ENCODE data around the gene C4orf54. TPM values are rescaled to one million over a fixed set of nuclear protein-coding genes. Genes with fewer than 3 reads are reported as not detected.

C4orf54 gene
- total RNA-seq, 4 donors from 2014 or later, result 0.21 TPM; not detected in 3

GRCh38 chr4:99612281-99612680 lies 45.3 kb downstream of the C4orf54 start:
- H3K4me1 ChIP-seq, result no peaks in the 10 kb centered on the region
- H3K27ac ChIP-seq, result no peak overlapping the region
- DNase-seq, result no peak
- H3K9me3 ChIP-seq, result no peaks in the 10 kb centered on the region
- no peak overlapping the region for H3K4me3 ChIP-seq
- no peaks in the 10 kb centered on the region for H3K36me3 ChIP-seq
- no peaks in the 10 kb centered on the region for H3K27me3 ChIP-seq
- TF ChIP-seq CTCF (IDR thresholded peaks at IDR 0.05) (no peak), POLR2A (IDR thresholded peaks at IDR 0.05) (no peak)
- intact Hi-C loops (cut with DNase I; ENCODE audit: low total_unique reads), result no loop called here

- no peaks in the 10 kb centered on the region for H3K4me1 ChIP-seq
- no peaks in the 10 kb centered on the region for H3K36me3 ChIP-seq
- TF ChIP-seq POLR2A (IDR thresholded peaks at IDR 0.05), result no peak
- TF ChIP-seq CTCF (IDR thresholded peaks at IDR 0.05), result no peak
- no peak overlapping the region for H3K27ac ChIP-seq
- DNase-seq, result no peak
- no peak overlapping the region for H3K4me3 ChIP-seq
- H3K9me3 ChIP-seq, result no peaks in the 10 kb centered on the region
- intact Hi-C loops (cut with DNase I; ENCODE audit: low total_unique reads), result no loop called here
- no peaks in the 10 kb centered on the region for H3K27me3 ChIP-seq
Measured at GRCh38 chr4:99610605-99611175, 46.9 kb downstream of the C4orf54 start.

GRCh38 chr4:99608417-99608816 lies 49.2 kb downstream of the C4orf54 start:
- Histone ChIP-seq H3K36me3 (no peaks in the 10 kb centered on the region), H3K4me3 (no peak overlapping the region), H3K4me1 (no peaks in the 10 kb centered on the region), H3K9me3 (no peaks in the 10 kb centered on the region), H3K27ac (no peak overlapping the region), H3K27me3 (no peaks in the 10 kb centered on the region)
- intact Hi-C loops (cut with DNase I; ENCODE audit: low total_unique reads), result no loop called here
- DNase-seq, result no peak
- TF ChIP-seq POLR2A (IDR thresholded peaks at IDR 0.05), result no peak
- TF ChIP-seq CTCF (IDR thresholded peaks at IDR 0.05), result no peak

Other genes with a start within 250 kb of the C4orf54 start
- not detected for gene ADH7, start 222.5 kb downstream of the C4orf54 start, total RNA-seq
- not detected for gene C4orf17, start 146.8 kb downstream of the C4orf54 start, total RNA-seq
- 10 to 100 TPM in 1 of 4 donors, 1 to 10 TPM in 1, under 1 TPM in 2; under 0.01 to 11.9 (median 2.1) TPM for gene TRMT10A, start 93.8 kb downstream of the C4orf54 start, total RNA-seq
- under 1 TPM in 1 of 4 donors, not detected in 3; 0.14 TPM for gene MTTP, start 83.0 kb downstream of the C4orf54 start, total RNA-seq
- 1 to 10 TPM; 1.8 to 7.2 (median 2.8) TPM for gene DAPP1, start 159.0 kb upstream of the C4orf54 start, total RNA-seq
- 10 to 100 TPM; 37.9 to 87.0 (median 40.3) TPM for gene LAMTOR3, start 236.6 kb upstream of the C4orf54 start, total RNA-seq

Data from uterus (tissue), 4 donors.